ENCODE data around the gene FBXO33. TPM values are rescaled to one million over a fixed set of nuclear protein-coding genes. Genes with fewer than 3 reads are reported as not detected.
"Not testable (repeated sequence)": the region's sequence is repeated elsewhere in the genome, so short reads cannot be mapped to it uniquely, and the experiment has no call there.

FBXO33 gene
- total RNA-seq, 2 donors from 2014 or later: 16.3 to 17.9 TPM

GRCh38 chr14:39376667-39377403, 55.4 kb downstream of the FBXO33 start:
- Mint-ChIP-seq H3K9me3 (no peaks in the 10 kb centered on the region), H3K36me3 (peaks cover 7% of the 10 kb centered on the region), H3K27me3 (no peaks in the 10 kb centered on the region), H3K4me3 (no peak overlapping the region), H3K27ac (no peak overlapping the region), H3K4me1 (ENCODE audit: low read depth in 2 of 2) (peaks cover 3 to 9% of the 10 kb centered on the region in 2 donors)
- DNase-seq (ENCODE audit: low spot score) (no peak), ATAC-seq (no peak)

GRCh38 chr14:39374851-39375250, 57.4 kb downstream of the FBXO33 start:
- Mint-ChIP-seq H3K36me3 (peaks cover 13% of the 10 kb centered on the region), H3K27me3 (no peaks in the 10 kb centered on the region), H3K4me3 (no peak overlapping the region), H3K4me1 (ENCODE audit: low read depth in 2 of 2) (peaks cover 0 to 3% of the 10 kb centered on the region in 2 donors), H3K9me3 (no peaks in the 10 kb centered on the region), H3K27ac (no peak overlapping the region)
- DNase-seq (ENCODE audit: low spot score): no peak
- ATAC-seq: no peak

- Mint-ChIP-seq H3K4me3 (no peak overlapping the region), H3K36me3 (peaks cover 13% of the 10 kb centered on the region), H3K27ac (no peak overlapping the region), H3K27me3 (no peaks in the 10 kb centered on the region), H3K9me3 (no peaks in the 10 kb centered on the region), H3K4me1 (ENCODE audit: low read depth in 2 of 2) (peaks cover 6% of the 10 kb centered on the region in 2 donors)
- ATAC-seq (no peak), DNase-seq (ENCODE audit: low spot score) (no peak)
Observed at GRCh38 chr14:39372656-39373055, 59.6 kb downstream of the FBXO33 start.

- DNase-seq (ENCODE audit: low spot score) (no peak), ATAC-seq (no peak)
- Mint-ChIP-seq H3K4me3 (no peak overlapping the region), H3K27ac (no peak overlapping the region), H3K9me3 (peaks cover 2% of the 10 kb centered on the region), H3K27me3 (no peaks in the 10 kb centered on the region), H3K4me1 (ENCODE audit: low read depth in 2 of 2) (peaks cover 7% of the 10 kb centered on the region in 2 donors), H3K36me3 (peaks cover 20% of the 10 kb centered on the region)
Observed at GRCh38 chr14:39370415-39370814, 61.8 kb downstream of the FBXO33 start.

- no peaks in the 10 kb centered on the region for H3K27me3 Mint-ChIP-seq
- H3K27ac Mint-ChIP-seq: peak overlapping the region in 1 of 2 donors; percentile 45
- no peak for ATAC-seq
- DNase-seq (ENCODE audit: low spot score): no peak
- peaks cover 3% of the 10 kb centered on the region for H3K9me3 Mint-ChIP-seq
- H3K4me1 Mint-ChIP-seq (ENCODE audit: low read depth in 2 of 2): peaks cover 7% of the 10 kb centered on the region in 2 donors
- H3K36me3 Mint-ChIP-seq: peaks cover 31% of the 10 kb centered on the region
- no peak overlapping the region for H3K4me3 Mint-ChIP-seq
Observed at GRCh38 chr14:39369029-39369428, 63.2 kb downstream of the FBXO33 start.

GRCh38 chr14:39368261-39368959, 63.8 kb downstream of the FBXO33 start:
- Mint-ChIP-seq H3K36me3 (peaks cover 37% of the 10 kb centered on the region), H3K4me1 (ENCODE audit: low read depth in 2 of 2) (peaks cover 7% of the 10 kb centered on the region in 2 donors), H3K27me3 (no peaks in the 10 kb centered on the region), H3K27ac (peak overlapping the region in 1 of 2 donors; percentile 45), H3K4me3 (no peak overlapping the region), H3K9me3 (peaks cover 6% of the 10 kb centered on the region)
- DNase-seq (ENCODE audit: low spot score) (no peak), ATAC-seq (no peak)

GRCh38 chr14:39367387-39367751, 64.9 kb downstream of the FBXO33 start:
- peaks cover 11 to 12% of the 10 kb centered on the region in 2 donors for H3K4me1 Mint-ChIP-seq (ENCODE audit: low read depth in 2 of 2)
- no peaks in the 10 kb centered on the region for H3K27me3 Mint-ChIP-seq
- no peak overlapping the region for H3K4me3 Mint-ChIP-seq
- H3K9me3 Mint-ChIP-seq: peaks cover 6% of the 10 kb centered on the region
- H3K36me3 Mint-ChIP-seq: peaks cover 39% of the 10 kb centered on the region
- H3K27ac Mint-ChIP-seq: no peak overlapping the region
- ATAC-seq: no peak
- no peak for DNase-seq (ENCODE audit: low spot score)

- Mint-ChIP-seq H3K4me3 (no peak overlapping the region), H3K9me3 (peaks cover 6% of the 10 kb centered on the region), H3K36me3 (peaks cover 42% of the 10 kb centered on the region), H3K27me3 (no peaks in the 10 kb centered on the region), H3K4me1 (ENCODE audit: low read depth in 2 of 2) (peaks cover 13 to 15% of the 10 kb centered on the region in 2 donors), H3K27ac (no peak overlapping the region)
- ATAC-seq (peak in 1 of 2 donors; percentile 27), DNase-seq (ENCODE audit: low spot score) (no peak)
Observed at GRCh38 chr14:39366460-39367386, 65.5 kb downstream of the FBXO33 start.

- DNase-seq (ENCODE audit: low spot score): no peak
- no peaks in the 10 kb centered on the region for H3K27me3 Mint-ChIP-seq
- H3K4me3 Mint-ChIP-seq: no peak overlapping the region
- H3K9me3 Mint-ChIP-seq: peaks cover 6% of the 10 kb centered on the region
- no peak for ATAC-seq
- peaks cover 22 to 26% of the 10 kb centered on the region in 2 donors for H3K4me1 Mint-ChIP-seq (ENCODE audit: low read depth in 2 of 2)
- H3K36me3 Mint-ChIP-seq: peaks cover 36% of the 10 kb centered on the region
- H3K27ac Mint-ChIP-seq: no peak overlapping the region
Observed at GRCh38 chr14:39365354-39365753, 66.9 kb downstream of the FBXO33 start.

GRCh38 chr14:39364509-39364908, 67.7 kb downstream of the FBXO33 start:
- H3K4me3 Mint-ChIP-seq: no peak overlapping the region
- H3K4me1 Mint-ChIP-seq (ENCODE audit: low read depth in 2 of 2): peaks cover 26 to 28% of the 10 kb centered on the region in 2 donors
- peaks cover 6% of the 10 kb centered on the region for H3K9me3 Mint-ChIP-seq
- DNase-seq (ENCODE audit: low spot score): no peak
- H3K27ac Mint-ChIP-seq: no peak overlapping the region
- no peaks in the 10 kb centered on the region for H3K27me3 Mint-ChIP-seq
- H3K36me3 Mint-ChIP-seq: peaks cover 35% of the 10 kb centered on the region
- ATAC-seq: no peak

- H3K4me3 Mint-ChIP-seq; ATAC-seq; H3K9me3 Mint-ChIP-seq; H3K27me3 Mint-ChIP-seq; H3K27ac Mint-ChIP-seq; DNase-seq (ENCODE audit: low spot score): not testable (repeated sequence)
- peaks cover 42% of the 10 kb centered on the region for H3K36me3 Mint-ChIP-seq
- H3K4me1 Mint-ChIP-seq (ENCODE audit: low read depth in 2 of 2): peaks cover 29 to 37% of the 10 kb centered on the region in 2 donors
Observed at GRCh38 chr14:39361556-39361955, 70.7 kb downstream of the FBXO33 start.

- Mint-ChIP-seq H3K4me3 (no peak overlapping the region), H3K27ac (no peak overlapping the region), H3K27me3 (no peaks in the 10 kb centered on the region), H3K9me3 (peaks cover 4% of the 10 kb centered on the region), H3K36me3 (peaks cover 35% of the 10 kb centered on the region), H3K4me1 (ENCODE audit: low read depth in 2 of 2) (peaks cover 33 to 36% of the 10 kb centered on the region in 2 donors)
- ATAC-seq (no peak), DNase-seq (ENCODE audit: low spot score) (no peak)
Observed at GRCh38 chr14:39360316-39360715, 71.9 kb downstream of the FBXO33 start.

- H3K27ac Mint-ChIP-seq; H3K4me3 Mint-ChIP-seq; DNase-seq (ENCODE audit: low spot score); H3K27me3 Mint-ChIP-seq; H3K9me3 Mint-ChIP-seq; ATAC-seq: not testable (repeated sequence)
- Mint-ChIP-seq H3K36me3 (peaks cover 27% of the 10 kb centered on the region), H3K4me1 (ENCODE audit: low read depth in 2 of 2) (peaks cover 33 to 36% of the 10 kb centered on the region in 2 donors)
Observed at GRCh38 chr14:39359069-39359468, 73.2 kb downstream of the FBXO33 start.

All from natural killer cell treated with Interleukin-12 subunit alpha and Interleukin-12 subunit beta and Interleukin-15 and Interleukin-18, amount 100 ng/mL, for 72 hours (primary cell).